A549 treated with Mapracorat at 1 μM for 4 hours (cell line): ENCODE results near the gene TRANK1. TPM values are rescaled to one million over a fixed set of nuclear protein-coding genes. Genes with fewer than 3 reads are reported as not detected.

Source experiments
- total RNA-seq: library from RNA; stranded (reverse); fragments of 200-300 nt; extraction: Qiagen RNA extraction; gene quantifications from 5 replicates; pipeline ENCODE4 v1.2.3, GENCODE V29; 2022

Gene TRANK1
- 1.1 to 1.7 TPM (median 1.2 TPM) in 5 replicates for total RNA-seq

DNA sequence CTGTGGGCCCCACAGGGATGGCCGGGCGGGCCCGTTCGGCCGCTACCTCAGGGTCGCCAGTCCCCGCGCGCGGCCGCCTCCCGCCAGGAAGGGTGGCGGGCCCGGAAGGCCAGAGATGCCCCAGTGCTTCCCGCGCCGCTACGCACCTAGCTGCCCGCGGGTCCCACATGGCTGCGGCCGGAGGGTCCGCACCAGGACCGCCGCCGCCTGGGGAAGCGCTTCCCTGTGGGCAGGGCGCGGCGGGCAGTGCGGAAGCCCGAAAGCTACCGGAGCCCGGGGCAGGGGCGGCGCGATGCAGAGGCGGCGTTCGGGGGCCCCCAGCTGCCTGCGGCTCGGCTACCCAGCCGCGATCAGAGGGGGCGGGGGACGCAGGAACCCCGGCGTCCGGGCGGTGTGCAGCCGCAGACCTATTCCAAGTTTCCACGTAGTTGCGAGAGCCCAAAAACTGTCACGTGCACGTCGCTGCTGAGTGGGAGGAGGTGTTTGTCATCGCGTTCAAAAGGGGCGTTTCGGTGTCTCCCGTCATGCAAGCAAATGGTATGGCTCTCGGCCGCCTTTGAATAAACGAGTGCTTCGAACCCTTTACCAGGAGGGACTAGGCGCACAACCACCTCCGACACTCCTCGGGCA, at the start of gene TRANK1:
TSS of gene TRANK1 (minus strand) at position 414 of the 630 bp plus-strand sequence. CDS start at position 169, 245 bp downstream.

DNA sequence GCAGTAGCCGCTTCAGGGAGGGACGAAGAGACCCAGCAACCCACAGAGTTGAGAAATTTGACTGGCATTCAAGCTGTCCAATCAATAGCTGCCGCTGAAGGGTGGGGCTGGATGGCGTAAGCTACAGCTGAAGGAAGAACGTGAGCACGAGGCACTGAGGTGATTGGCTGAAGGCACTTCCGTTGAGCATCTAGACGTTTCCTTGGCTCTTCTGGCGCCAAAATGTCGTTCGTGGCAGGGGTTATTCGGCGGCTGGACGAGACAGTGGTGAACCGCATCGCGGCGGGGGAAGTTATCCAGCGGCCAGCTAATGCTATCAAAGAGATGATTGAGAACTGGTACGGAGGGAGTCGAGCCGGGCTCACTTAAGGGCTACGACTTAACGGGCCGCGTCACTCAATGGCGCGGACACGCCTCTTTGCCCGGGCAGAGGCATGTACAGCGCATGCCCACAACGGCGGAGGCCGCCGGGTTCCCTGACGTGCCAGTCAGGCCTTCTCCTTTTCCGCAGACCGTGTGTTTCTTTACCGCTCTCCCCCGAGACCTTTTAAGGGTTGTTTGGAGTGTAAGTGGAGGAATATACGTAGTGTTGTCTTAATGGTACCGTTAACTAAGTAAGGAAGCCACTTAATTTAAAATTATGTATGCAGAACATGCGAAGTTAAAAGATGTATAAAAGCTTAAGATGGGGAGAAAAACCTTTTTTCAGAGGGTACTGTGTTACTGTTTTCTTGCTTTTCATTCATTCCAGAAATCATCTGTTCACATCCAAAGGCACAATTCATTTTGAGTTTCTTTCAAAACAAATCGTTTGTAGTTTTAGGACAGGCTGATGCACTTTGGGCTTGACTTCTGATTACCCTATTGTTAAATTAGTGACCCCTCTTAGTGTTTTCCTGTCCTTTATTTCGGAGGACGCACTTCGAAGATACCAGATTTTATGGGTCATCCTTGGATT, 48.8 kb upstream of the TRANK1 start, which contains the start of gene MLH1:
TSS of gene MLH1 (plus strand) at position 193 of the 958 bp plus-strand sequence. CDS start at position 223, 30 bp downstream.

DNA sequence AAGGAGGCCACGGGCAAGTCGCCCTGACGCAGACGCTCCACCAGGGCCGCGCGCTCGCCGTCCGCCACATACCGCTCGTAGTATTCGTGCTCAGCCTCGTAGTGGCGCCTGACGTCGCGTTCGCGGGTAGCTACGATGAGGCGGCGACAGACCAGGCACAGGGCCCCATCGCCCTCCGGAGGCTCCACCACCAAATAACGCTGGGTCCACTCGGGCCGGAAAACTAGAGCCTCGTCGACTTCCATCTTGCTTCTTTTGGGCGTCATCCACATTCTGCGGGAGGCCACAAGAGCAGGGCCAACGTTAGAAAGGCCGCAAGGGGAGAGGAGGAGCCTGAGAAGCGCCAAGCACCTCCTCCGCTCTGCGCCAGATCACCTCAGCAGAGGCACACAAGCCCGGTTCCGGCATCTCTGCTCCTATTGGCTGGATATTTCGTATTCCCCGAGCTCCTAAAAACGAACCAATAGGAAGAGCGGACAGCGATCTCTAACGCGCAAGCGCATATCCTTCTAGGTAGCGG, 48.0 kb upstream of the TRANK1 start, which contains the start of gene EPM2AIP1:
TSS of gene EPM2AIP1 (minus strand) at position 326 of the 520 bp plus-strand sequence. CDS start at position 272, 54 bp downstream.

Other genes starting within 250 kb of the TRANK1 start
- not detected in 5 replicates for gene DCLK3, start 180.5 kb downstream of the TRANK1 start, total RNA-seq
- 4.6 to 6.3 TPM (median 5.3 TPM) in 5 replicates for gene EPM2AIP1, start 48.1 kb upstream of the TRANK1 start, total RNA-seq
- 29.5 to 38.6 TPM (median 31.8 TPM) in 5 replicates for gene MLH1, start 48.5 kb upstream of the TRANK1 start, total RNA-seq
- gene LRRFIP2, start 229.5 kb upstream of the TRANK1 start, total RNA-seq = 53.7 to 63.5 TPM (median 57.3 TPM) in 5 replicates